GM21381 (cell line): ENCODE data around the gene RPS6KA3.
"Not testable (repeated sequence)": the region's sequence is repeated elsewhere in the genome, so short reads cannot be mapped to it uniquely, and the experiment has no call there.

ENCODE experiments used
- ATAC-seq: cut with Tn5 transposase; IDR thresholded peaks from one replicate; pipeline ENCODE4 v1.9.1; 2021; ENCODE audit warnings: mild to moderate bottlenecking, moderate library complexity; ENCODE audit not compliant: unreplicated experiment

RPS6KA3 gene

GRCh38 chrX:20265726-20266681 lies 705 bp downstream of the RPS6KA3 start:
- ATAC-seq, result peak; percentile 15

GRCh38 chrX:20265221-20265725 lies 1.4 kb downstream of the RPS6KA3 start:
- peak; percentile 35 for ATAC-seq

GRCh38 chrX:20263474-20263873 lies 3.2 kb downstream of the RPS6KA3 start:
- no peak for ATAC-seq

GRCh38 chrX:20260885-20261284 lies 5.8 kb downstream of the RPS6KA3 start:
- no peak for ATAC-seq

- no peak for ATAC-seq
Observed at GRCh38 chrX:20254712-20255299, 11.9 kb downstream of the RPS6KA3 start.

- ATAC-seq, result no peak
Observed at GRCh38 chrX:20253232-20253543, 13.5 kb downstream of the RPS6KA3 start.

GRCh38 chrX:20252381-20253231 lies 14.1 kb downstream of the RPS6KA3 start:
- peak; percentile 54 for ATAC-seq

- no peak for ATAC-seq
Observed at GRCh38 chrX:20251691-20252090, 15.0 kb downstream of the RPS6KA3 start.

- ATAC-seq, result not testable (repeated sequence)
Observed at GRCh38 chrX:20250146-20250545, 16.6 kb downstream of the RPS6KA3 start.

GRCh38 chrX:20248592-20249192 lies 18.0 kb downstream of the RPS6KA3 start:
- no peak for ATAC-seq

- ATAC-seq, result no peak
Observed at GRCh38 chrX:20244931-20245330, 21.8 kb downstream of the RPS6KA3 start.

- ATAC-seq, result no peak
Observed at GRCh38 chrX:20240201-20240600, 26.5 kb downstream of the RPS6KA3 start.

GRCh38 chrX:20237864-20238263 lies 28.8 kb downstream of the RPS6KA3 start:
- no peak for ATAC-seq

- ATAC-seq, result no peak
Observed at GRCh38 chrX:20235755-20236154, 31.0 kb downstream of the RPS6KA3 start.

GRCh38 chrX:20233336-20233735 lies 33.4 kb downstream of the RPS6KA3 start:
- no peak for ATAC-seq

- no peak for ATAC-seq
Observed at GRCh38 chrX:20231598-20231997, 35.1 kb downstream of the RPS6KA3 start.

GRCh38 chrX:20230406-20230805 lies 36.3 kb downstream of the RPS6KA3 start:
- no peak for ATAC-seq

- ATAC-seq, result no peak
Observed at GRCh38 chrX:20229155-20229554, 37.6 kb downstream of the RPS6KA3 start.

GRCh38 chrX:20228245-20228644 lies 38.5 kb downstream of the RPS6KA3 start:
- ATAC-seq, result no peak

- no peak for ATAC-seq
Observed at GRCh38 chrX:20227116-20227515, 39.6 kb downstream of the RPS6KA3 start.

- no peak for ATAC-seq
Observed at GRCh38 chrX:20225488-20225833, 41.2 kb downstream of the RPS6KA3 start.
